T-helper 1 cell treated with Interleukin-12 subunit alpha and Interleukin-12 subunit beta and Interleukin-4 antibody, amounts not matched to agents 30 ng/mL and 1 ng/mL, for 36 hours (primary cell): ENCODE data around the gene THEMIS2. TPM values are rescaled to one million over a fixed set of nuclear protein-coding genes. Genes with fewer than 3 reads are reported as not detected.

Source experiments
- intact Hi-C: fragments of 100-400 bp; cut with micrococcal nuclease; formaldehyde crosslinking; loops from one replicate; pipeline ENCODE4 v1.15.1; 2024
- total RNA-seq: library from RNA; stranded (reverse); gene quantifications from 2 replicates; pipeline ENCODE4 v1.2.3, GENCODE V29; 2022

THEMIS2 gene
- total RNA-seq, 1 donor from 2014 or later, result 79.0 TPM

DNA sequence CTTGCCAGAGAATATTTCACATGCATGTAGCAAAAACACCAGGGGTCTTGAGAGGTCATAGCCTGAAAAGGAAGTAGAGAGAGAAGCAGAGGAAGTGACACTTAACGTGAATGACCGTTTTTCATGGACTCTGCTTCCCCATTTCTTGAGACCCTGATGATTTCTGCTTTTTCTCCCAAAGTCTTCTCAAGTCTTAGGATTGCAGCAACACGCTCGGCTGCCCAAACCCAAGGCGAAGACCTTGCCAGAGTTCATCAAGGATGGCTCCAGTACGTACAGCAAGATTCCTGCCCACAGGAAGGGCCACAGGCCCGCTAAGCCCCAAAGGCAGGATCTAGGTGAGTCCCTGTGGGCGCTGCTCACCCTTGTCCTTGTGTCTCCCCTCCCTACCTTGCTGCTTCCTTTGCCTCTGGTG lies 12.8 kb downstream of the THEMIS2 start:
- intact Hi-C loops, result no loop called here

DNA sequence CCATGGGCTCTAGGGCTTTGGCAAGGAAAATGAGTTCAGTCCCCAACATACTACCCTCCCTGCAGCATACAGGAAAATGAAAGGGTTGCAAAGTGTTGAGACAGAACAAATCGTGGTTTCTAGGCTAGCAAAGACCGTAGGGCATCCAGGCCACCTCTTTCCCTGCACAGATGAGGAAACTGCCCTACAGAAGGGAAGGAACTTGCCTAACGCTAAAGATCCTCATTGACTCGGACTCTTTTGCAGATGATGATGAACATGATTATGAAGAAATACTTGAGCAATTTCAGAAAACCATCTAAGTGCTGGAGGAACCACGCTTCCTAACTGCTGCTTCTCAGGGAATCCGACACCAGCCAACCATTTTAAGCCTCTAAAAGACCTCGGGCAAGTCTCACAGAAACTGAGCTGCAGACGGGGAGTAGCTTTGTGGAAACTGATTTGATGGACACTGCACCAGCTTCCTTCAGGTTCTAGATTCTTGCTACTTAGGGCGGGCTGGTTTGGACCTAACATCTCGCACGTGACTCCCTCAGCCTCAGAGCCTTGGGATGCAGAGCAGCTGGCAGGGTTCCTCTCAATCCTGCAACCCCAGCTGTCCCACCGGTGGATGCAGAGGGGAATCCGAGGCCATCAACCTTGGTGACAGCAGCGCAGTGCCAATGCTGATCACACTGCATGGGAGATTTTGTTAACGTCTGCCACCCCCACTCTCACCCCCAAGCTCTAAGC lies 13.4 kb downstream of the THEMIS2 start:
- intact Hi-C loops, result no loop called here

DNA sequence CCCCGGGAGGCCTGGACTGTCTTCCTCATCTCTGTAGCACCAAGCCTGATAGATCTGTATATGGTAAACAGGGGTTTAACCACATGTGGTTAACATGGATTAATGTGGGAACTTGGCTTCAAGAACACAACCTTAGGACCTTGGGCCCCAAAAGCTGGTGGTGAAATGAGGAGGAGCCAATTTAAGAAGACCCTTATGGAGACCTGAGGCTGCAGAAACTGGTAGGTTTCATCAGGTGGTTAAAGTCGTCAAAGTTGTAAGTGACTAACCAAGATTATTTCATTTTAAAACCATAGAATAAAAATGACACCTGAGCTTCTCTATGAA lies 14.0 kb downstream of the THEMIS2 start:
- intact Hi-C loops, result no loop called here

DNA sequence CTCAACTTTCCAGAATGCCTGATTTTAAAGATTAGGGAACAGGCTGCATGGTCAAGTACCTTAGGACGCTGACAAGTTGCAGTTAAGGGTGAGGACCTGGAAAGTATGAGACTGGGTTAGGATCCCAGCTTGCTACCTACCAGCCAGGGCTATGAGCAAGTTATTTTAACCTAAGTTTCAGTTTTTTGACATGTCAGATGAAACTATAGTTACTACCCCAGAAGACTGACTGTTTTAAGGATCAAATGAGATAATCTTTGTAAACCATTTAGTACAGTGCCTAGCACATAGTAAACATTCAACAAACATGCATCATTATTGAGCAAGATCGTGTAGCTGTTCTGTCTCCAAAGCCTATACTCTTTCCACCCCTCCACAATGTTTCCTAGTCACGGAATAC lies 14.4 kb downstream of the THEMIS2 start:
- intact Hi-C loops, result loop anchor here (1.0 kb wide), 1 partner anchor 13 kb away; no protein-coding TSS in a partner anchor

DNA sequence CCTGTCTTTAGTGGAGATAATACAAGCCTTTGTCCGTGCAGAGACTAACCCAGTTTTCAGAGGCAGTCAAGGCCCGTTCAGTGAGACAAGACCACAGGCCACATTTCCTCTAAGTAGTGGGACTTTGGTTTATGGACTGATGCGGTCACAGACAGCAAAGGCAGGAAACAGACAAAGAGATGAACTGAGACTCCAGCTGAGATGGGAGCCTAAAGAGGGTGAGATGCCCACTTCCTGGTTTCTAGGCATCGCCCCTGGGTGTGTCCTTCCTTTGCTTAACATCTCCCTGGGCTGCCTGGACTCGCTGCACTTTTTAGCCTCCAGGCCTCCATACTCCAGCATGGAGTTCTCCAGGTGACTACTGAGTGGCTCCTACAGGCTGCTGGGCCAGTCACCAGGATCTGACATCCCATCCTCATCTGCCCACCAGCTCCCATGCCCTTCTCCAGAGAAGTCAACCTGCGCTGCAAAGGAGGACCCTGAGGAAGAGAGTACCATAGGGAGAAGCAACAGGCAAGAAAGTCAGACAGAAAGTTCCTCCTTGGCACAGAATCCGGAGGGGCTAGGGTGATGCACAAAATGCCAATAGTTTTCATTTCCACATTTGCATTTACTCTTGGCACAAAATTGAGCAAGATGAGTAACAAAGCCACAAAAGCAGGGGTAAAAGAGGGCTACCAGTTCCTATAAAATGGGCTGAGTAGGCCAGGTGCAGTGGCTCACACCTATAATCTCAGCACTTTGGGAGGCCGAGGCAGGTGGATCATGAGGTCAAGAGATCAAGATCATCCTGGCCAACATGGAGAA lies 15.1 kb downstream of the THEMIS2 start:
- intact Hi-C loops, result loop anchor here (1.0 kb wide), 1 partner anchor 14 kb away; no protein-coding TSS in a partner anchor

DNA sequence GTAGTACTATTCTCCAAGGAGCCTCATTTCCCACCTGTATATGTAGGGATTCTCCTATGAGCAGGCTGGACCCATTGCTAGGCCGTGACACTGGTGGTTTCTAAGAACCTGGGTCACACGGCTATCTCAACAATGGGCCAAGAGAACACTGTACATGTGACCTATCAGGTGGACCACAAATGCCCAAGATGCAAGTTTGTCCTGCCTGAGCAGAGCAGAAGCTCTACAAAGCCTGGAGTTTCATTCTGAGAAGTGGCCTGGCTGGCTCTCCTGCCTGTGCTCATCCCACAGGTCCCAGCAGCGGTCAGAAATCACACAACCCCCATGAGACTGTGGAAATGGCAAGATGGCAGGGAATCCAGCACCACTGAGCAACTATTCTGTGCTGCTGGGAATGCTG lies 17.2 kb downstream of the THEMIS2 start:
- intact Hi-C loops, result no loop called here

DNA sequence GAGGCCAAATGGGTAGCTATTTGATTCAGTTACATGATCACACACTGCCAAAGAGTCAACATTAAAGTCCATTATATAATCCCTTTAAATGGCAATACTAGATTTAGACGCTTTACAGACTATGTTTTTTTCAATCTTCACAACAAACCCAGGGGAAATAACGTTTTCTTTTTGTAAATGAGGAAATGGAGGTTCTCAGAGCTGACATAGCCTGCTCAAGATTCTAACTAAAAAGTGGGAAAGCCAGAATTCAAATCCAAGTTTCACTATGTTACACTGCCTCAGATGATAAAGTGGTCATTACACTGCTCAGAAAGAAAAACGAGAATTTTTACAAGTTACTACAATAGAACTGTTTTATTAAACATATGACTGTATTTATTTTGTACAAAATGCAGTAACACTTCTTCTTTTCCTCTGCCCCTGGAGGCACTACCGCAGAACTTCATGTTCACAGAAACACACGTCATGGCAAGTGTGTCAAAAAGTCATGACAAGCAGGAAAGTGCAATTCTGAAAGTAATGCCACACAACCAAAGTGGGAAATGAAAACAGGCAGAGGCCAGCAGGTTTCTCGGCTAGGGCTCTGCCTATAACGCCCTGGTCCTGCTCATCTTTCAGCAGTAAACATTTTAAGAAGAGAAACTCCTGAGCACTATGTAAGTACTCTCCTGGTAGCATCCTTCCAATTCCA lies 19.0 kb downstream of the THEMIS2 start:
- intact Hi-C loops, result loop anchor here (1.0 kb wide), 3 partner anchors 33 to 88 kb away; partner anchors contain the start of gene PPP1R8

DNA sequence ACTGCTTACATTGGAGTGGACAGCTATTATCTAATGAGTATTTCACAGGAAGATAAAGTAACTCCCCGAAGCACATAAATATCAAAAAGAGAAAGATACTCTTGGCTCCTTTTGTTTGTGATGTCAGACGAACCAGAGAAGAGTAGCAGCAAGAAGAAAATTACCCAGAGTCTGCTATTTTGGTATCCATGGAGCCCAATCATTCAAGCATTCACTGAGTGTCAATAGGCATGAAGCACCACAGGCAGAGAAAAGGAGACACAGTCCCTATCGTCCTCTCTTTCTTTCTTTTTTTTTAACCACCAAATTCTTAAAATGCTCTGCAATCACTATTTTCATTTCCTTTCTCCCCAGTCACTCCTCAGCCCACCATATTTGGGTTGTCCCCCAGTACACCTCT lies 22.2 kb downstream of the THEMIS2 start:
- intact Hi-C loops, result no loop called here

DNA sequence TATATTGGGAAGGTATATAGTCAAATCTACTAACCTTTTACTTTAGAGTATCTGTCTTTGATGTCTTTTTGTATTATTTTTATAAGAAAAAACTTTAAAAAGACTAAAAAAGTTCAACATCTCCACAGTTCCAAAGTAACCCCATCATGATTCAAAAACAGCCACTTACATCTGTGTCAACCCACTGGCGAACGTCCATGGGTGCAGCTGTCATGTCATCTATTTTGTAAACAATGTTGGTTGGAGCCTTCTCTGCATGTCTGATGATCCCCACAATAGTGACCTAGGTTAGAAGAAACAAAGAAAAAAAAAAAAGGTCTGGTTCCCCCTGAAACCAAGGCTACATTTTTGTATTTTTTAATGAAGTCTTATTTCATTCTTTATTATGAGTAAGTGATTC lies 34.4 kb downstream of the THEMIS2 start:
- intact Hi-C loops, result no loop called here

DNA sequence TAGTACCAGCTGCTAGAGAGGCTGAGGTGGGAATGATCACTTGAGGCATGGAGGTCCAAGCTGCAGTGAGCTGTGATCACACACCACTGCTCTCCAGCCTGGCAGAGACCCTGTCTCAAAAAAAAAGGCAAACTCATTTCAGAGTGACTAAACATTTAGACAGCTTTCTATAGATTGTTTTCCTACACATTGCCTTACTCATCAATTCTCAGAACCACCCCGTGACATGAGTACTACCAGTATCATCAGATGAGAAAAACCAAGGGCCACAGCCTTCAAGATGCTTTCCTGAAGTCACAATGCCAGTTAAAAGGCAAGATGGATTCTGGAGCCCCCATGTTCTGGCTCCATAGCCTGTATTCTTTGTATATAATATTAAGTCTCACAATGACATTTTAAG lies 40.1 kb downstream of the THEMIS2 start:
- intact Hi-C loops, result no loop called here

DNA sequence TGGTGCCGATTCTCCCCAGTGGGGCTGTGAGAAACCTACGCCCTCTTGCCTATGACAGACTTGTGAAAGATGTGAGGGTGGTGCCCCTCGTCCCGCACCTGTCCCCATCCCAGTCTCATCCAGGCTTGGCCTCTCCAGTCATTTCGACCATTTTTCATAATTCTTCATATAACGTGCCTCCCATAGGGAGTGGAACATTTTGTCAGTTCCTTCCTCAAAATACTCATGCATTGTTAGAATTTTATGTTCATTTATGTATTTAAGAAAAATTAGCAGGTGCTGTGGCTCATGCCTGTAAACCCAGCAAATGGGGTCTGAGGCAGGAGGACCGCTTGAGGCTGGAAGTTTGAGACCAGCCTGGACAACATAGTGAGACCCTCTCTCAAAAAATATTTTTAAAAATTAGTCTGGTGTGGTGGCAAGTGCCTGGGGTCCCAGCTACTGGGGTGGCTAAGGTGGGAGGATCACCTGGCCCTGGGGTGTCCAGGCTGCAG lies 42.8 kb downstream of the THEMIS2 start:
- intact Hi-C loops, result no loop called here

DNA sequence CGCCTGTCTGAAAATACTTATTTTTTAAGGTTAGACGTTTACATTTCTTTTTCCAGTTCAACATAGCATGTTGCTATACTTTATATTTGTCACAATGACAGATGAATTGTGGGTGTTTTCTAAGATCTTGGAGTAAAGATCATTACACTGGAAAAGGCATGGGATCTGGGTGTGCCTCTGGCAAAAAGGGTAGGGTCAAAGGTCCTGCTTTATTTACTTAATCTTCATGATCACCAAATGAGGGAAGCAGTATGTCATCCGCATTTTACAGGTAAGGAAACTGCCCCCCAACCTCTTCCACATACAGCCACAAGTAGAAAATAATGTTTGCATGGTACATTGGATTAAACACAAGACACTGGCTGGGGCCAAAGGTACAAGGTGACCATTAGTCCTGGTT lies 49.9 kb downstream of the THEMIS2 start:
- intact Hi-C loops, result no loop called here

DNA sequence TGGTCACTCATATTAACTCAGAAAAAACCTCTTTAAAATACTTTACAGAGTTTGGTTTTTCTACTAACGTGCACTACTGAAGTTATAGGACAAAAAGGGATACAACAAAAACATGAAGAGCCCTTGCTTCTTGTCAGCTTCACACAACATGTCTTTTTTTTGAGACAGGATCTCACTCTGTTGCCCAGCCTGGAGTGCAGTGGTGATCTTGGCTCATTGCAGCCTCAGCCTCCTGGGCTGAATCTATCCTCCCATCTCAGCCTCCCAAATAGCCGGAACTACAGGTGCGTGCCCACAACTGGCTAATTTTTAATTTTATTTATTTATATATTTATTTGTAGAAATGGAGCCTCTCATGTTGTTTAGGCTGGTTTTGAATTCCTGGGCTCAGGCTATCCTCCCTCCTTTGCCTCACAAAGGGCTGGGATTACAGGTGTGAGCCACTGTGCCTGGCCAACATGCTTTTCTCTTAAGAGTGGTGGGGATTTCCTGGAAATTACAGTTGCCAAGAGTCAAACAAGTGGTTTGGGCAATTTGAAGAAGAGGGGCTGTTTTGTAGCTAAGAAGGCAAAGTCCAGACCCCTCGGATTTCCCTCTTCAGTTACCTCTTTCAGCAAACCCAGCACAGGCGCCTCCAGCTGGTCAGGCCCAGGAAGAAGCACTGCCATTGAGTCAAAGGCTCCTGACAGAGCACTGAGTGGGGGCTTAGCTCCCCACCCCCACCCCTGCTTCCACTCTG lies 56.0 kb downstream of the THEMIS2 start:
- intact Hi-C loops, result no loop called here

DNA sequence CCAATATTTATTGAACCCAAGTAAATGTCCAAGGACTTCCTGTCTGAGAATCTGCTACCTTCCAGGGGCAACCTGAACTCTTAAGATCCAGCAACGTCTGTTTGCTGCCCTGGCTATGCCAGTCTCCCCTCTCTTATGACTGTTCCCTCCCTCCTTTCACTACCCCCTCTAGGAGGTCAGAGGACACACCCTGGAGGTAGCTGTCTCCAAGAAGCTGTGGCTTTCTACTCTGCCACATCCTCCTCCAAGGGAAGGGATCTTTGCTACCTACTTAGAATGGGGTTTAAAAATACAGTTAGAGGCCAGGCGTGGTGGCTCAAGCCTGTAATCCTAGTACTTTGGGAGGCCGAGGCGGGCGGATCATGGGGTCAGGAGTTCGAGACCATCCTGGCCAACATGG lies 58.8 kb downstream of the THEMIS2 start:
- intact Hi-C loops, result no loop called here

DNA sequence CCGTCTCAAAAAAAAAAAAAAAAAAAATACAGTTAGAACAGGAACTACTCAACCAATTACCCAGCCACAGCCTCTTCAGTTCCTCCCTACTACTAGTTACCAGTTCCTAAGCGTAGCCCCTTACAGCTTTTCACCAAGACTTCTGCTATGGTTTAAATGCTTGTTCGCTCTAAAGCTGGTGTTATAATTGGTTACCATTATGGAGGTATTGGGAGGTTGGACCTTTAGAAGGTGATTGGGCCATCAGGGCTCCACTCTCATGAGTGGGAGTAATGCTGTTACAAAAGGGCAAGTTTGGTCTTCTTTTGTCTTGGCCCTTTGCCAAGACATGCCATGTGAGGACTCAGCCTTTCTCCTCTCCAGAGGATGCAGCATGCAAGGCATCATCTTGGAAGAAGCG lies 59.4 kb downstream of the THEMIS2 start:
- intact Hi-C loops, result no loop called here

DNA sequence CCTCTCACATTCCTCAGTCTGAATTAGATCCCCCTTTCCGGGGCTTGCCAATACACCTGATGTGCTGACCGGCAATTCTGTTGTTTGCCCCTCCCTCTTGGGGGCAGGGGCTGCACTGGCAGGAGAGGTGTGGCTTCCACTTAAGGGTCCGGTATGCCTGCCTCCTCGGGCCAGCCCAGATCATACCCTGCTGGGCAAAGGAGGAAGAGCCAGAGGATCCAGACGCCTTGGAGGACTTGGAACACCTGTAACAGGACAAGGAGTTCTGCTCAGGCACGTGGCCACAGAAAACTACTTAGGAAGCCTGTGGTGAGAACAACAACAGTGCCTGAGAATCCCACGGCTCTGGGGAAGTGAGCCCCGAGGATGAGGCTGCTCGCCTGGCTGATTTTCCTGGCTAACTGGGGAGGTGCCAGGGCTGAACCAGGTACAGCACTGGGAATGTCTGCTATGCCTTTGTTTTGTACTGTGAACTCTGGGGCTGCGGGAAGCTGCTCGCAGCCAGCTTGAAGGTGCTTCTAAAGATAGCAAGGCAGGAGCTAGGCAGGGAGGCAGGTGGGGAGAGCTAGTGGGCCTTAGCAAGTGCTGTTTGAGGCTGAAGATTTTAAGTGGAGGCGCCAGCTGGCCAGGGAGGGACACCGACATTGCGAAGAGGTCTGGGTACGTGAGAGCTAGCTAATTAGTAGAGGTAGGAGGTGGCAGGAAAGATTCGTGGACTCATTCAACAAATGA lies 62.6 kb downstream of the THEMIS2 start, which contains the start of gene SMPDL3B:
Gene SMPDL3B, plus strand, starts transcription at position 183 of the 732 bp plus-strand sequence. Its CDS starts 184 bp downstream, at position 367.
- intact Hi-C loops, result no loop called here

DNA sequence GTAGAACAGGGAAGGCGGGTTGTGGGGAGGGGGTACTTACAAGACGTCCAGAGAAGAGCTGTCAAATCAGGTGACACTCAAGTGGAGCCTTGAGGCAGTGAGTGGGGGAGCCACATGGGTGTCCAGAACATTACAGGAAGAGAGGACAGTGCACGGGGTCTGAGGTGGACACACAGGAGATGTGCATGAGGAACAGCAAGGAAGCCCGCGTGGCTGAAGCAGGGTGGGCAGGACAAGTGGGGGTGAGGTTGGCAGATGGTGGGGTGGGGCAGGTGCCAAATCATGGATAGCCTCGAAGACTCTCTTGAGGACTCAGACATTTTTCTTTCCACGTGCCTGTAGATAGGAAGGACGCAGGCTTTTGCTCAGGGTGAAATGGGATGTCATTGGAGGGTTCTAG lies 63.4 kb downstream of the THEMIS2 start:
- intact Hi-C loops, result no loop called here
